SK-N-MC (cell line): ENCODE results near the gene RPL18.

ENCODE experiments used
- EZH2 ChIP-seq: fragments of 200-600 bp; sonication (generic); IDR thresholded peaks from one replicate; pipeline ENCODE4 v1.6.1; 2017; ENCODE audit warnings: antibody characterized with exemption
- FOXP2 ChIP-seq: optimal IDR thresholded peaks from 2 replicates; pipeline ENCODE3; 2011; ENCODE audit warnings: mild to moderate bottlenecking, moderate library complexity; ENCODE audit not compliant: insufficient read depth; ENCODE audit errors: extremely low read length, control extremely low read depth
- POLR2AphosphoS5 ChIP-seq: IDR thresholded peaks from 2 replicates; pipeline ENCODE4 v1.6.1; 2012; ENCODE audit warnings: mild to moderate bottlenecking, low read depth, low read length, borderline replicate concordance

DNA sequence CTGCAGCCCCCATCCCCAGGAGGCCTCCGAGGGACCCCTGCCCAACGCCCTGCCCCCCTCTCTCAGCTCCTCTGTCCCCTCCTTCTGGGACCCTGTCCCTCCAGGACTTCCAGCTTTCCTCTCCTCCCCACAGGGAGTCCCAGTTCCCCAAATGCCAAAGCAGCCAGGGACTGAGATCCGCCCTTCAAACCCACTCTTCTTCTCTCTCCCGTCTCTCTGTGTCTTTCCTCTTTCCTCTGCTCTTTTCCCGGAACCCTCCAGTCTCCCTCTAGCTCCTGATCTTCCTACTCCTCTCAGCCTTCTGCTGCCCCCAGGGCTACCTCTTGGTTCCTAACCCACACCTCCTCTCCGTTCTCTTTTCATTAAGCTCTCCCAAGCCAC is 26.6 kb upstream of the RPL18 start:
- TF ChIP-seq EZH2 (no peak), POLR2AphosphoS5 (no peak), FOXP2 (no peak)
